ENCODE data around the gene BACE1-AS.
"Not testable (repeated sequence)": the region's sequence is repeated elsewhere in the genome, so short reads cannot be mapped to it uniquely, and the experiment has no call there.

Gene BACE1-AS

GRCh38 chr11:117259417-117259816, 31.7 kb upstream of the BACE1-AS start:
- no peak overlapping the region for H3K4me3 ChIP-seq (ENCODE audit: low read depth, low read length)
- DNase-seq (ENCODE audit: low read depth): no peak
- no peak for TF ChIP-seq CTCF (IDR thresholded peaks at IDR 0.05; ENCODE audit: low read depth, low read length, missing control alignments)

DNA sequence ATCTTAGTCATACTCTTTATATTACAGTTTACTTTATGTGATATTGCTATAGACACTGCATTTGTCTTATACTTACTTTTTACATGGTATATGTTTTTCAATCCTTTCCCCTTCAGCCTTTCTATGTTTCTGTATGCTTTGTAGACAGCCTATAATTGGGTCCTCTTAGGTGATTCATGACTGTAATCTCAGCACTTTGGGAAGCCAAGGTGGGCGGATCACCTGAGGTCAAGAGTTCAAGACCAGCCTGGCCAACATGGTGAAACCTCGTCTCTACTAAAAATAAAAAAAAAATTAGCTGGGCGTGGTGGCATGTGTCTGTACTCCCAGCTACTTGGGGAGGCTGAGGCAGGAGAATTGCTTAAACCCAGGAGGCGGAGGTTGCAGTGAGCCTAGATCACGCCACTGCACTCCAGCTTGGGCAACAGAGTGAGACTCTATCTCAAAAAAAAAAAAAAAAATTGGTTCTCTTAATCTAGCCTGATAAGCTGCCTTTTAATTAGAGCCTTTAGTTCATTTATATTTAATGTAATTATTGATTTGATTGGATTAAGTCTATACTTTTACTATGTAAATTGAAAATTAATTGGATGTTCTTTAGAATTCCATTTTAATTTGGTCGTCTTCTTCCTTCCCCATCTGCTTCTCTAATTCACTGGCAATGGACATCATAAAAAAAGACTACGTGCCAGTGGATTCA, 26.4 kb upstream of the BACE1-AS start:
- DNase-seq (ENCODE audit: low read depth); H3K4me3 ChIP-seq (ENCODE audit: low read depth, low read length): not testable (repeated sequence)

GRCh38 chr11:117265745-117266144, 25.4 kb upstream of the BACE1-AS start:
- H3K4me3 ChIP-seq (ENCODE audit: low read depth, low read length): no peak overlapping the region
- DNase-seq (ENCODE audit: low read depth): no peak
- TF ChIP-seq CTCF (IDR thresholded peaks at IDR 0.05; ENCODE audit: low read depth, low read length, missing control alignments): no peak

DNA sequence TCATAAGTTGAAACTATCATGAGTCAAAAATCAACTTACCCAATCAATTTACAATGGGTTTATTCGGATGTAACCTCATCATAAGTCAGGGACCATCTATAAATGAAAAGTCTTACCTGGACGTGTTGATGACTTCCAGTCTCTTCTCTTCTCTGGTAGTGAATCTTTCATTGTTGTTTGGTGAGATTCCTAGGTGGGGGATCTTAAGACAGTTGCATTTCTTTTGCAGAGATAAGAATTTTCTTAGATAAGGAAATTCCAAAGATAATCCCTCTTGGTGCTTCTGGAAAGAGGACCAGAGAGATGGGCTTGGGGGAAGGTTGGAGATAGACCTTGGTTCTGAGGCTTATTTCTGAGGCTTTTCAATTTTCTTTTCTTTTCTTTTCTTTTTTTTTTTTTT, 21.3 kb upstream of the BACE1-AS start:
- no peak for TF ChIP-seq CTCF (IDR thresholded peaks at IDR 0.05; ENCODE audit: low read depth, low read length, missing control alignments)
- DNase-seq (ENCODE audit: low read depth): no peak
- H3K4me3 ChIP-seq (ENCODE audit: low read depth, low read length): no peak overlapping the region

DNA sequence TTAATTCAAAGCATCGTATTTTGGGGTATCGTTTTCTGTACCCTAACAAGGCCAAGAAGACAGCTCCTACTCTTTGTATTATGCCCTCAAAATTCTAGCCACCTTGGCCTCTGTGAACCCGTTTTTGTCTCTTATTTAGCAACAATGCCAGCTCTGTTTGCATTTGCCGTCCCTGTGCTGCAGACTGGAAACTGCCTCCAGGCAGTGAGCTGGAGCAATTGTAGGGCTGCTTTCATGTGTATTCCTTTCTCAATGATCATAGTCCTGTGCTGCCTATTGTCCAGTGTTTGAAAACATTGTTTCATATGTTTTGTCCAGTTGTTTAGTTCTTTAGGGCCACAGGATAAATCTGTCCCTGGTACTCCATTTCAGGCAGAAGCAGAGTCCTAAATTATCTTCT, 19.9 kb upstream of the BACE1-AS start:
- H3K4me3 ChIP-seq (ENCODE audit: low read depth, low read length): no peak overlapping the region
- DNase-seq (ENCODE audit: low read depth): no peak
- TF ChIP-seq CTCF (IDR thresholded peaks at IDR 0.05; ENCODE audit: low read depth, low read length, missing control alignments): no peak

GRCh38 chr11:117272175-117272574, 19.0 kb upstream of the BACE1-AS start:
- not testable (repeated sequence) for DNase-seq (ENCODE audit: low read depth); H3K4me3 ChIP-seq (ENCODE audit: low read depth, low read length)

- DNase-seq (ENCODE audit: low read depth): no peak
- H3K4me3 ChIP-seq (ENCODE audit: low read depth, low read length): no peak overlapping the region
- no peak for TF ChIP-seq CTCF (IDR thresholded peaks at IDR 0.05; ENCODE audit: low read depth, low read length, missing control alignments)
Observed at GRCh38 chr11:117273550-117274289, 17.4 kb upstream of the BACE1-AS start.

DNA sequence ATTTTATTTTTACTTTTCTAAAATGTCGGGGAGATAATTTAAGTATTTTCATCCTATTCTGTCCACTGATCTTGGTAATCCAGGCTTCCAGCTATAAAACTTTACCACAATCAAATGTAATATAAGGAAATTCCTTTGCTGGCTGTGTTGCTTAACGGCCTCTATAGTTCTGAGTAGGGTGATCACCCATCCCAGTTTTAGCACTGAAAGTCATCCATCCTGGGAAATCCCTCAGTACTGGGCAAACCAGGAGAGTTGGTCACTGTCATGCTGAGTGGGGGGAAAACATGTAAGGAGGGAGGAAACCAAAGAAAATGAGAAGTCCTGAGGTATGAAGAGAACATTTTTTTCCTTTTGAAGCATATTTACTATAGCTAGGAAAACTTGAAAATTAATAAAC, 12.8 kb upstream of the BACE1-AS start:
- no peak overlapping the region for H3K4me3 ChIP-seq (ENCODE audit: low read depth, low read length)
- TF ChIP-seq CTCF (IDR thresholded peaks at IDR 0.05; ENCODE audit: low read depth, low read length, missing control alignments): no peak
- DNase-seq (ENCODE audit: low read depth): no peak

Measured in GM12864 (cell line).